Measurements from ENCODE around the gene CREB3L2. TPM values are rescaled to one million over a fixed set of nuclear protein-coding genes. Genes with fewer than 3 reads are reported as not detected.
"Not testable (repeated sequence)": the region's sequence is repeated elsewhere in the genome, so short reads cannot be mapped to it uniquely, and the experiment has no call there.

CREB3L2 gene
- total RNA-seq, 2 donors from 2014 or later, result 41.5 to 80.1 TPM

DNA sequence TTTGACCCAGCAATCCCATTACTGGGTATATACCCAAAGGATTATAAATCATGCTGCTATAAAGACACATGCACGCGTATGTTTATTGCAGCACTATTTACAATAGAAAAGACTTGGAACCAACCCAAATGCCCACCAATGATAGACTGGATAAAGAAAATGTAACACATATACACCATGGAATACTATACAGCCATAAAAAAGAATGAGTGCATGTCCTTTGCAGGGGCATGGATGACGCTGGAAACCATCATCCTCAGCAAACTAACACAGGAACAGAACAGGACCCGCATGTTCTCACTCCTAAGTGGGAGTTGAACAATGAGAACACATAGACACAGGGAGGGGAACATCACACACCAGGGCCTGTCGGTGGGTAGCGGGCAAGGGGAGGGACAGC lies 75.7 kb downstream of the CREB3L2 start:
- DNase-seq; intact Hi-C loops (cut with DNase I); ATAC-seq: not testable (repeated sequence)

DNA sequence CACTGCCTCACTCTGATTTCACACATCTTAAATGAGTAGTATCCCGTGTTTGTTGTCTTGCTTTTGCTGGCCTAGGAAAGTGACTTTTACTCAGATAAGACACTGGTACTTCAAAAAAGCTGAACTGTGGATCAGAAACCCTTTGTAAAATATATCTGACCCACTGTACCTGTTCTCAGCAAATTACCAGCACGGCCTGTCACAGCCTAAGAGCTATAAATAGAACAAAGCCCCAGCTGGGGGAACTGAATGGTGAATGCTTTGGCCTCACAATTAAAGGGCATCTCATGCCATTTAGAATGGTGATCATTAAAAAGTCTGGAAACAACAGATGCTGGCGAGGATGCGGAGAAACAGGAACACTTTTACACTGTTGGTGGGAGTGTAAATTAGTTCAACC lies 76.1 kb downstream of the CREB3L2 start:
- DNase-seq, result no peak
- no peak for ATAC-seq
- intact Hi-C loops (cut with DNase I), result no loop called here

DNA sequence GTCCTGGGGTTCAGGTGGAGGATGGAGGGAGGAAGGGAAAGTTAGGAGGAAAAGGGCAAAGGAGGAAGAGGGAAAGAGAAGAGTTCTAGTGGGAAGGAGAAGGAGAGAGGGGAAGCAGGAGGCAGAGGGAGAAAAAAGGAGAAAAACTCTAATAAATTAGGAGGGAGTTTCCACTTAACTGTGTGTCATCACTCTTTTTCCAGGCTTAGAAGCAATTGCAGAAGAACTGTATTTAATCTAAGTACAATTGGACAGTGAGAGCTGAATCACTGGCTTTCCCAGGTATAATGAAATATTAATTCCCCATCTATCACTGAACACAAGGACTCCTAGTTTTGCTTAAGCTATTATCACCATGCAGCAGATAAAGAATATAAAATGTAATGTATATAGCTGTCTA lies 76.8 kb downstream of the CREB3L2 start:
- intact Hi-C loops (cut with DNase I), result no loop called here
- ATAC-seq (no peak), DNase-seq (no peak)

DNA sequence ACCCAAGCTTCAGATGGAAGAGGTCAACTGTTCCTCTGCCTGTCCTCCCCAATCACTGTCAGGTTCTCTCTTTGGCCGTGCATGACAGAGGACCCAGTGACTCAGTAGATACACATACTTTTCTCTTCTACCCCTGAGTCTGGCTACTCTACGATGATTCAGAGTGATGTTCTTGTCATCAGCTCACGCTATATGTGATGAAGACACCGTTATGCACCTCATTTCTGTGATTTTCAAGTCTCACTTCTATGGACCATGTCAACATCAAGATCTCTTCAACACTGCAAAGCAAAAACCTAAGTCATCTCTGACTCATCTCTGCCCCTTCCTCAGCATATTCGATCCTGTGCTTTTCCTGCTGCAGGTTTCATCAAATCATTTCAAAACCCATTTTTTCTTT lies 78.5 kb downstream of the CREB3L2 start:
- no peak for DNase-seq
- peak in 1 of 2 donors; percentile 44 for ATAC-seq
- intact Hi-C loops (cut with DNase I), result no loop called here

DNA sequence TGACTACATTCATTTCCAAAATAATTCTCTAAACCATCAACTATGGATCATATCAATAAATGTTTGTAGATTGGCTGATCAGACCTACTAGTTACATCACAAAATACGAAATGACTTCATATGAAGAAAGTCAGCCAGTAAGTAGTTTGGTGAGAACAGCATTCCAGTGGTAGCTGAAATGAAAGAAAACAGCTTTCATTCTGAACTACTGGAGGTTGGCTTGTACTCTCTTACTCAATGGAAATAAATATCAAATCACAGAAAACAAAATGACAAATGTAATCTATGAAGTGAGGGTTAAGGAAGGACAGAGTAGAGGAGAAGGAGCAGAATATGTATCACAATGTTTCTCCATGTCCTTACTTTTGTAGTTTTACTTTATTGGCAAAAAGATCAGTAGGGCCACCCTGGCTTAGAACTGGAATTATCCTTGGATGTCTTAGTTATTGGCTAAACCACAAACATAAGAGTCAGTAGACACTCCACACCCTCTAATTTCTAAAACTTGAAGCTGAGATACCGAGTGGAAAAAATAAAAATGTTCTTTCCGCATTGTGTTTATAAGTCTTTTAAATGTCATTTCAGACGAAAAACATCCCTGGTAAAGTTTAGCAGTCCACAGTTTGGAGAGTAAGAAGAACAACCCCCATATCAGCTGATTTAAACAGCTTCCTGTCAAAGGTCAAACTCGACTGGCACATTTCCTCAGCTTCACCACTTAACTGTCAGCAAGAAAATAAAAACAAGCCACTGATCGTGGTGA lies 81.1 kb downstream of the CREB3L2 start:
- intact Hi-C loops (cut with DNase I), result no loop called here
- DNase-seq (no peak), ATAC-seq (peak; percentile 17 to 67)

DNA sequence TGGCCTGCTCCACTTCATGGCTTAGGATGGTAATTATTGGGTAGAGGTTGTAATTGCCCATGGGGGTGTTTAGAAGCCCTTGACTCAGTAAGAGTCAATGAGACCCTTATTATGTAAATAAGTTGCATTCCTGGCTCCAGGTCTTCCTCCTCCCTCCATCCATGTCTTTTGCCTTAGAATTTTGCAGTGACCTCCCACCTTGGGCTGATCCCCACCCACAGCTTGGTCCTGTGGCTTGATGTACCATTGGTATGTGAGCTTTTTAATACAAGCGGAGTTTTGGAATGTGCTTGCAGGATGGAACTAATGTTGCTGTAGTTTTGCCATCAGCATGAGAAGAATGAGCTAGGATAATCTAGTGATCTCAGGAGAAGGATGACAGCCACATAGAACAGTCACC lies 81.9 kb downstream of the CREB3L2 start:
- intact Hi-C loops (cut with DNase I), result no loop called here
- no peak for ATAC-seq
- DNase-seq, result no peak

DNA sequence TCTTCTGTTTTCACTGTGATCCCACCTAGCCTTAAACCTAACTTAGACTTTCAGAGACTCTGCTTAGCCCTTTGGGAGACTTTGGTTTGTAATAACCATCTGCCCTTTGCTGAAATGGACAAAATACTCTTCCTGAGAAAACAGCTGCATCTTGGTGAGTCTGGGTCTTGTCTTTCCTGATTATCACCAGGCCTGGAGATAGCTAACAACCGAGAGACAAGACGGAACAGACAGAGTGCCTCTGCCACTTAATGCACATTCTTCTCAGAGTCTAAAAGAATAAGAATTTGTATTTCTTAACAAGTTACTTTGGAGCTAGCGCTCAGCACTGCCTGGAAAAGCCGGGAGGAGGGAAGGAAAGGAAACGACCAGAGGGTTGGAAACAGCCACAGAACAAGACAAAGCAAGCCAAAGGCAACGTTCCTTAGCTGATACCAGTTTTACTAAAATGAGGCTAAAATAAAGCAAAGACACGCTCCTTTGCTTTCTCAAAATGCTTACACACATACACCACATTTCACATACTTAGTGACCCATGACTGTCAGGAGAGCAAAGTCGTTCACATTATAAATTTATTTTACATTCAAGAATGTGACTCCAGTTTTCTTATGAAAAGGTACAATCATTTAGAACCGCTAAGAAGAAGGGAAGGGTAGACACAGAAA lies 84.8 kb downstream of the CREB3L2 start:
- intact Hi-C loops (cut with DNase I), result no loop called here
- no peak for ATAC-seq
- DNase-seq, result no peak

DNA sequence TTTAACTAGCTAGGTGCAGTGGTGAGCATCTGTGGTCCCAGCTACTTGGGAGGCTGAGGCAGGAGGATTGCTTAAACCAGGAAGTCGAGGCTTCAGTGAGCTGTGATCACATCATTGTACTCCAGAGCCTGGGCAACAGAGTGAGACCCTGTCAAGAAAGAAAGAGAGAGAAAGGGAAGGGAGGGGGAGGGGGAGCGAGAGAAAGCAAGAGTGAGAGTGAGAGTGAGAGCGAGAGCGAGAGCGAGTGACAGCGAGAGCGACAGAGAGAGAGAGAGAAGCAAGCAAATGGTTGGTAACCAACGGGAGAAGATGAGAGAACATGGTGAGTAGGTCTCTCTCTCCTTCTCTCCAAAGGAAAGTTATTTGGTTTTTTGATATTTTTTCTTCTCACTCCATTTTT lies 85.3 kb downstream of the CREB3L2 start:
- DNase-seq (no peak), ATAC-seq (no peak)
- intact Hi-C loops (cut with DNase I), result no loop called here

DNA sequence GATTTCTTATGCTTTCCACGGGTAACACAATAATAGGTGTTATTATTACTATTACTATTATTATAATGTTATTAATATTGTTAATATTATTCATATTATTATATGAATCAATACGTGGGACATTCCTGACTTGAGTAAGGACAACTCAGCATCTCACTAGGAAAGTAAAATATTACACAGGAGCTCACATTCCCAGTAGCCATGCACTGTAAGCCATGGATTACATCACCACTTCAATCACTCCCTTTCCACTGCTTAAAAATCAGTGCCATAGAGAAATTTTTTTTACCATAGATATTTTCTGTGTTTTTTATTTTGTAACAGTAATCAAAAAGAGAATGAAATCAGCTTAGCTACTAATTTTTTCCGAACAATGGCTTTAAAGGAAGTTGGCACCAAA lies 86.6 kb downstream of the CREB3L2 start:
- intact Hi-C loops (cut with DNase I), result no loop called here
- no peak for ATAC-seq
- no peak for DNase-seq

DNA sequence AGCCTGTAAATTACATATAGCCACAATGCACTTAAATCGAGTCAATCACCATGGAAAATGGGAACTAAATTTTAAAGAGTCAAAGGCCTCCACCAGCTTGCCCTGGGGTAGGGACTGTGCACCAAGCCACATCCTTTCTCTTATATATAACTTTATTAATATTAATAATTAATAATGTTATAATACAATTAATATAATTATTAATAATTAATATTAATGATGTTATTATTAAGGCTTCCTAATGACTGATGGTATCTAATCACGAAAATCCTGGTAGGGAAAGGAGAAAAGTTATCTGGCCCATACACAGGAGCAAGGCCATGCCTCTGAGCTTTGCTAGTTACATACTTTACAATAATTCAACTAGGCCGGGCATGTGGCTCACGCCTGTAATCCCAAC lies 87.9 kb downstream of the CREB3L2 start:
- DNase-seq (no peak), ATAC-seq (no peak)
- intact Hi-C loops (cut with DNase I), result no loop called here

DNA sequence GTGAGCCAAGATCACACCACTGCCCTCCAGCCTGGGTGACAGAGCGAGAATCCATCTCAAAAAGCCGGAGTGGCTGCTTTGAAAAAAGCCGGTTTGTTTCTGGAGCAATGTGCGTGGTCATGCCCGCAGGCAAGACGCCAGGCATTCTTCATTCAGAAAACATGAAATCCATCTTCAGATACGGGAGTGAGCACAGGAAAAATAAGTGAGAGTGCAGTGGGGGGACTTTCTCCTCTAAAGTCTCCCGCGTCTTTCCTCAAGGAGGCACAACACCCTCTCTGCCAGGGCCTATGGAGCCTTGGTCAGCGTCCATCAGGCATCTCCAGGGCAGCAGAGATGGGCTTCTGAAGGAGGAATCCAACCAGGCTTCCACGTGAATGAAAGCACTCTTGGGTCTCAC lies 92.8 kb downstream of the CREB3L2 start:
- intact Hi-C loops (cut with DNase I), result loop anchor here in 1 of 2 donors (10.0 kb wide), 1 partner anchor 826 kb away; no protein-coding TSS in a partner anchor
- ATAC-seq, result peak; percentile 27 to 37
- DNase-seq, result peak; percentile 61

DNA sequence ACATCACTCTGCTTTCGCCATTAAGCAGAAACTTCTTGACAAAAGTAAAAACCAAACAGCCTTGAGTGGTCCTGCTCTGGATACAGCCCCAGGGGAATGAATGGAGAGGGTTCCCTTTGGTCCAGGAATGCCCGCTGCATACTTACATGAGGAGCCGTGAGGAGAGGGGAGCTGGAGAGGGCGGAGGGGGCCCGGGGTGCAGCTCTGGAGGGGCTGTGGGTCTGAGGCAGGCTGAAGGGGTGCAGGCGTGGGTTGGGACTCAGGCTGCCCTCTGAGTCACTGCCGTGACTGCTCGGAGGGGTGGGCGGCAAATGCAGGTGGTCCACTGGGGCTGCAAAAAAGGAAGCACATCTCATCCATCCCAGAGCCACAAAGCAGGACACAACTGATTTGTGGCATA lies 93.8 kb downstream of the CREB3L2 start:
- ATAC-seq, result no peak
- intact Hi-C loops (cut with DNase I), result loop anchor here in 1 of 2 donors (10.0 kb wide), 1 partner anchor 827 kb away; no protein-coding TSS in a partner anchor
- DNase-seq, result no peak

DNA sequence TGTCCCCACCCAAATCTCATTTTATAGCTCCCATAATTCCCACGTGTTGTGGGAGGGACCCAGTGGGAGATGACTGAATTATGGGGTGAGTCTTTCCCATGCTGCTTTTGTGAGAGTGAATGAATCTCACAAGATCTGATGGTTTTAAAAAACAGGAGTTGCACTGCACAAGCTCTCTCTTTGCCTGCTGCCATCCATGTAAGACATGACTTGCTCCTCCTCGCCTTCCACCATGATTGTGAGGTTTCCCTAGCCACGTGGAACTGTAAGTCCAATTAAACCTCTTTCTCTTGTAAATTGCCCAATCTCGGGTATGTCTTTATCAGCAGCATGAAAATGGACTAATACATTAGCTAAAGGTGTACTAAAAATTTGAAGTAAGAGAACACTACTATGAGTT lies 95.2 kb downstream of the CREB3L2 start:
- ATAC-seq, DNase-seq: not testable (repeated sequence)
- intact Hi-C loops (cut with DNase I), result loop anchor here in 1 of 2 donors (10.0 kb wide), 1 partner anchor 828 kb away; no protein-coding TSS in a partner anchor

DNA sequence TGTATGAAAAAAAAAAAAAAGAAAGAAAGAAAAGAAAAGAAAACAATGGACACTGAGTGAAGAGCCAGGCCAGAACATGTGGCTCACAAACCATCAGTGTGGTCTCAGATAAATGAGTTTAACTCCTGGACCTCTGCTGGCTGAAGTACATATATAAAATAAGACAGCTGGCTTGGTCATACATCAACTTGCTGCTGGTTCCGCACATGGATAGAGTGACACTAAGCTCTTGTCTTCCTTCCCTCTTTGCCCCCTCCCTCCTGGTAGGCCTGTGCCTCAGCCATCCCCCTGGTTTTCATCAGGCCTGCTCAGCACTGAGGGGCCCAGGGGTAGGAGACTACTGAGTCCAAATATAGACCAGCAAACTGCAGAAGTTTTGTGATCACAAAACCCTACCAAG lies 97.1 kb downstream of the CREB3L2 start:
- DNase-seq (no peak), ATAC-seq (no peak)
- intact Hi-C loops (cut with DNase I), result loop anchor here (2.0 to 10.0 kb wide), 2 partner anchors 102 to 830 kb away; no protein-coding TSS in a partner anchor

DNA sequence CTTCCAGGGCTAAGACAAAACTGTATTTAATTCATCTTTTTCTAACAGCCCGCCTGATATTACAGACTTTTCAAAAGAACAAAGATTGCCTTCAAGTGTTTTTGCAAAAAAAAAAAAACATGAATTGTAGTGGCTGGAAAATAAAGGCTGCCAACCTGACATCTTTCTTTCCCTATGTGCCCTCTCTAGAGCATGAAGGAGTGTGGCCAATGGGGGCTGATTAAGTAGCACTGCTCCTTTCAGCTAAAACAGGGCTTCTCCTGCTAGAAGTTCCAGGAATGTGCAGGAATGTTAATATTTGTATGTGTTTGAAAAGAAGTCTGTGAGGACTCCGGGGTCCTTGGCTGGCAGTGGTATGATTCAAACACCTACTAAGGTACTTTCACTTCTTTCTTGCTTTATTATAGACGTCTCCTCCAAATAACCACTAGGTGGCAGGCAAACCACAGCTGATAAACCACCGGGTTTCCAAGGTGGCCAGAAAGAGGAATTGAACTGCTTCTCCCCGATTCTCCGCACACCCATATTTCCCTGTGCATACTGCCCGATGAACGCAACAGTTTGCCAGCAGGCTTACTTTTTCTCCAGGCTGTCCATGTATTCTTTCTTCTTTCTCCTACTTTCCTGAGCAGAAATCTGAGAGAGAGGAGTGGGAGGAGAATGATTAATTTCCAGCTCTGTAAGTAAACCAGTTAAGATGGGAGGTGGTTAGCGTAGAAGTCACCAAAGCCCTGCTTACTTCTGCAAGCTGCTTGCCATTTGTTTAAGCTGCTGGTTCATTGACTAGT lies 98.3 kb downstream of the CREB3L2 start:
- peak; percentile 54 for DNase-seq
- intact Hi-C loops (cut with DNase I), result loop anchor here (1.0 to 10.0 kb wide), 3 partner anchors 103 to 831 kb away; no protein-coding TSS in a partner anchor
- ATAC-seq, result peak; percentile 42 to 54

DNA sequence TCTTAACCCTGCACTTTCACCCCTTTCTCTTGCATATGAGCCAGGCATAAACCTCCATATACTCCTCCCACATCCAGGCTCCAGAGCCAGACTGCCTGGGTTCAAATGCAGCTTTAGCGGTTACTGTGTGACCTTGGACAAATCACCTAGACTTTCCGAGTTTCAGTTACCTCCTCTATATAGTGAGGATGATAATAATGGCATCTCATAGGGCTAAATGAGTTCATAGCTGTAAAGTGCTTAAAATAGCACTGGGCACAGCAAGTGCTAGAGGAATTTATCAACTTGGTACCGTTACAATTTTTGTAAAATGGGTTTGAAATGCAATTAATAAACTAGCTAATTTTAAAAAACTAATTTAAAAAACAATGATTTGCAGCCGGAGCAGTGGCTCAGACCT lies 101.7 kb downstream of the CREB3L2 start:
- ATAC-seq (peak in 1 of 2 donors; percentile 36), DNase-seq (no peak)
- intact Hi-C loops (cut with DNase I), result loop anchor here in 1 of 2 donors (10.0 kb wide), 1 partner anchor 835 kb away; no protein-coding TSS in a partner anchor

DNA sequence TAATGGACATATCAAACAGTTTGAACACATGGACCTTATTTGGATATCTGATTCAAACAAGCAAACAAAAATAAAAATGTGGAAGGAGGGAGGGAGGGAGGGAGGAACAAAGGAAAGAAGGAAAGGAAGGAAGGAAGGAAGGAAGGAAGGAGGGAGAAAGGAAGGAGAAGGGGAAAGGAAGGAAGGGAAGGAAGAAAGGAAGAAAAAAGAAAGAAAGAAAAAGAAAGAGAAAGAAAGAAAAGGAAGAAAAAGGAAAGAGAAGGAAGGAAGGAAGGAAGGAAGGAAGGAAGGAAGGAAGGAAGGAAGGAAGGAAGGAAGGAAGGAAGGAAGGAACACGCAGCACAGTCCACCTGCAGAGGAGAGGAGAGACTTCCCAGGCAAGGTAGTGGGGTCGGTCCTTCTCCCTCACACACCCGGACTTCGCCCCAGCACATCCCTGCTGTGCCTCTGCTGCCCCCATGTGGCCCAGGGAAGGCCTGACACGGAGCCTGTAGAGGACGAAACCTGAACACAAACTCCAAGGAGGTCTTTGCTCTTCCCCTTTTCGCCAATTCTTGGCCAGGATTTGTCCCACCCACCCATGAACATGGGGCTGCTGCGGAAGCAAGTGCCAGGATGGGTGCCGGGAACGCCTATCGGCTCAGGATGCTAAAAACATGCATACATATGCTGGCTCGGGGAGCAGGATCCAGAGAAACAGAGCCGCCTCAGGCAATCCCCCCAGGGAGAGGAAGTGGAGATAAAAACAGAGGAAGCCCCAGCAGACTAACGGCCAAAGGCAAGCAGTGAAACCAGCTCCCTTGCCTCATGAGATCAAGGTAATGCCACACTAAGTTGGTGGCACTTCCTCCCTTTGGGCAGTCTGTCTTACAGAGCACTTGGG lies 102.8 kb downstream of the CREB3L2 start:
- DNase-seq, result peak; percentile 88
- peak; percentile 90 to 94 for ATAC-seq
- intact Hi-C loops (cut with DNase I), result loop anchor here (2.0 to 5.0 kb wide), 3 partner anchors 82 to 242 kb away; no protein-coding TSS in a partner anchor
